HL-60 (cell line): Measurements from ENCODE around the gene WNT6.

Experiments used
- DNase-seq, 2 experiments: peaks; one replicate each; pipeline ENCODE4 v3.0.0-alpha.2; 2010 to 2020; ENCODE audit warnings: low read depth in 1 of 2, low spot score in 1 of 2
- H3K27ac ChIP-seq: fragments of 250-450 bp; sonication (Bioruptor Pico); replicated peaks from 2 replicates; pipeline ENCODE4 v1.5.1; 2020; ENCODE audit warnings: mild to moderate bottlenecking, moderate library complexity
- H3K27me3 ChIP-seq: fragments of 250-450 bp; sonication (Bioruptor Pico); 2 replicates; pipeline ENCODE4 v1.5.1; 2021; ENCODE audit warnings: mild to moderate bottlenecking, moderate library complexity; ENCODE audit not compliant: insufficient read depth, poor library complexity, severe bottlenecking
- H3K4me3 ChIP-seq: replicated peaks from 2 replicates; pipeline ENCODE4 v1.5.1; 2011; ENCODE audit warnings: mild to moderate bottlenecking, control low read depth, low read length; ENCODE audit not compliant: insufficient read depth
- CTCF ChIP-seq: IDR thresholded peaks from one replicate; pipeline ENCODE4 v1.5.1; 2011; ENCODE audit warnings: low read length, control low read depth, inconsistent platforms; ENCODE audit not compliant: insufficient read depth
- GABPA ChIP-seq: IDR thresholded peaks from 2 replicates; pipeline ENCODE4 v1.6.1; 2012; ENCODE audit warnings: low read depth
- POLR2AphosphoS5 ChIP-seq: IDR thresholded peaks from 2 replicates; pipeline ENCODE4 v1.6.1; 2012; ENCODE audit warnings: low read depth
- SPI1 ChIP-seq: IDR thresholded peaks from 2 replicates; pipeline ENCODE4 v1.6.1; 2012; ENCODE audit warnings: low read depth, mild to moderate bottlenecking, borderline replicate concordance
- TF ChIP-seq, protein P1 (sequence below): IDR thresholded peaks from 2 replicates; pipeline ENCODE4 v1.6.1; 2012; ENCODE audit warnings: low read depth; ENCODE audit not compliant: insufficient replicate concordance

The WNT6 gene

DNA sequence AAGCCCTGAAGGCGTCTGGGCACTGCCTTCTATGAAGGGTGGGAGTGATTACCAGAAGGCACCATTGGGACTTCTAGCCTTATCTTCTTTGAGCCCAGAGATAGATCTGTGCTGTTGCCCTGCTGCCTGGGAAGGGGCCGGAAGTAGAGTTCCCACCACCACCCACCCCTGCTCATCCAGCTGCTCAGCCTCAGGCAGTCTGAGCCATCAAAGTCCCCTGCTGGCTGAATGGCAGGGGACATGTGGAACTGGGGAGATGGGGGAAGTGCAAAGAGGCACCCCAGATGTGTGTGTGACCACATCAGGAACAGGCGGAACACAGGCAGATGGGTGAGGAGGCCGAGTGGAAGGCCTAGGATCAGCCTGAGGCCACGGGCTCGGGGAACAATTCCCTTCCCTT lies 17.7 kb downstream of the WNT6 start:
- no peak overlapping the region for H3K27ac ChIP-seq
- H3K27me3 ChIP-seq = peaks cover 31% of the 10 kb centered on the region
- no peak overlapping the region for H3K4me3 ChIP-seq
- TF ChIP-seq, protein P1, sequence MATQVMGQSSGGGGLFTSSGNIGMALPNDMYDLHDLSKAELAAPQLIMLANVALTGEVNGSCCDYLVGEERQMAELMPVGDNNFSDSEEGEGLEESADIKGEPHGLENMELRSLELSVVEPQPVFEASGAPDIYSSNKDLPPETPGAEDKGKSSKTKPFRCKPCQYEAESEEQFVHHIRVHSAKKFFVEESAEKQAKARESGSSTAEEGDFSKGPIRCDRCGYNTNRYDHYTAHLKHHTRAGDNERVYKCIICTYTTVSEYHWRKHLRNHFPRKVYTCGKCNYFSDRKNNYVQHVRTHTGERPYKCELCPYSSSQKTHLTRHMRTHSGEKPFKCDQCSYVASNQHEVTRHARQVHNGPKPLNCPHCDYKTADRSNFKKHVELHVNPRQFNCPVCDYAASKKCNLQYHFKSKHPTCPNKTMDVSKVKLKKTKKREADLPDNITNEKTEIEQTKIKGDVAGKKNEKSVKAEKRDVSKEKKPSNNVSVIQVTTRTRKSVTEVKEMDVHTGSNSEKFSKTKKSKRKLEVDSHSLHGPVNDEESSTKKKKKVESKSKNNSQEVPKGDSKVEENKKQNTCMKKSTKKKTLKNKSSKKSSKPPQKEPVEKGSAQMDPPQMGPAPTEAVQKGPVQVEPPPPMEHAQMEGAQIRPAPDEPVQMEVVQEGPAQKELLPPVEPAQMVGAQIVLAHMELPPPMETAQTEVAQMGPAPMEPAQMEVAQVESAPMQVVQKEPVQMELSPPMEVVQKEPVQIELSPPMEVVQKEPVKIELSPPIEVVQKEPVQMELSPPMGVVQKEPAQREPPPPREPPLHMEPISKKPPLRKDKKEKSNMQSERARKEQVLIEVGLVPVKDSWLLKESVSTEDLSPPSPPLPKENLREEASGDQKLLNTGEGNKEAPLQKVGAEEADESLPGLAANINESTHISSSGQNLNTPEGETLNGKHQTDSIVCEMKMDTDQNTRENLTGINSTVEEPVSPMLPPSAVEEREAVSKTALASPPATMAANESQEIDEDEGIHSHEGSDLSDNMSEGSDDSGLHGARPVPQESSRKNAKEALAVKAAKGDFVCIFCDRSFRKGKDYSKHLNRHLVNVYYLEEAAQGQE = no peak
- peak; percentile 26 to 42 for DNase-seq

DNA sequence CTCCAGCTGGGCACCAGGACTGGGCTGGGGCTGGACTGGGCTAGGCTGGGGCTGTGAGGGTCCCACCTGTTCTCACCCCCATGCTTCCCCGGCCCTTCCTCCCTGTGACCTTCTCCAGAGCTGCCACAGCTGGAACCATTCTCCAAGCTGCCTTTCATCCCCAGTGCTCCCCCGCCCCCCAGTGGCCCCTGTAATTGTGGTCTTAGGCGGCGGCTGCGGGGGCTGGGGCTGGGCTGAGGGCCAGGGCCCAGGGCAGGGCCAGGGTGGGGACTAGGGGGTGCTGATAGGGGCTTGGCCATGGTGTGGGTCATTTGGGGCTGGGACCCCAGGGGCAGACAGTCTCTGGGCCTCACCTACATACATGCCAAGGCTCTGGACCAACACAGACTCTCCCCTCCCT lies 18.3 kb downstream of the WNT6 start:
- no peak for DNase-seq
- Histone ChIP-seq H3K4me3 (no peak overlapping the region), H3K27me3 (peaks cover 36% of the 10 kb centered on the region), H3K27ac (no peak overlapping the region)
- TF ChIP-seq, protein P1 = no peak
- no peak for TF ChIP-seq SPI1
- no peak for TF ChIP-seq CTCF
- no peak for TF ChIP-seq GABPA
- no peak for TF ChIP-seq POLR2AphosphoS5

DNA sequence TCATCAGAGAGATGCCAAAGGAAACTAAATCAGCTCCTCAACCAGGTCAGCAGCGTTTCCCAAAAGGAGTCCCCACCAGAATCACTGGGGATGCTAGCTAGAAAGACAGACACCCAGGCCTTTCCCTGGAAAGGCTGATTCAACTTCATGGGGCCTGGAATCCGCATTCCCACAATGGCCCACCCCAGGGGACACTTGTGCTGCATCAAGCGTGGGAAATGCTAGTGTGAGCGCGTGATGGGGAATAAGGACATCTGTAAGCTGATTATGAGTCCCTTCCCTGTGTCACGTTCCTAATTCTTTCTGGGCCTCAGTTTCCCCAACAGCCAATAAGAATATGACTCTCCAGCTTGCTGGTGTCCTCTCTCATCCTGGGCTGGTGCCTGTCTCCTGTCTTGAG lies 18.9 kb downstream of the WNT6 start:
- no peak overlapping the region for H3K27ac ChIP-seq

More for the DNA sequence above, 18.9 kb downstream of the WNT6 start:
- TF ChIP-seq, protein P1 = no peak
- TF ChIP-seq SPI1 = no peak
- TF ChIP-seq POLR2AphosphoS5 = no peak
- no peak for TF ChIP-seq GABPA
- TF ChIP-seq CTCF = no peak
- peaks cover 40% of the 10 kb centered on the region for H3K27me3 ChIP-seq
- no peak for DNase-seq
- H3K4me3 ChIP-seq = no peak overlapping the region
